Skeletal muscle tissue (tissue), 4 donors: ENCODE results near the gene RAB3A. TPM values are rescaled to one million over a fixed set of nuclear protein-coding genes. Genes with fewer than 3 reads are reported as not detected.

Experiments used
- H3K27ac ChIP-seq: one replicate; pipeline ENCODE4 v1.7.0; 2013; ENCODE audit warnings: mild to moderate bottlenecking, low read depth, low read length, inconsistent platforms
- H3K27me3 ChIP-seq, 3 donors: one replicate each; pipeline ENCODE4 v1.7.0; 2013; ENCODE audit warnings: low read length in 3 of 3; ENCODE audit not compliant: control insufficient read depth in 3 of 3, insufficient read depth in 3 of 3
- H3K36me3 ChIP-seq, 3 donors: one replicate each; pipeline ENCODE4 v1.7.0; 2013; ENCODE audit warnings: low read length in 3 of 3; ENCODE audit not compliant: control insufficient read depth in 3 of 3, insufficient read depth in 3 of 3
- H3K4me1 ChIP-seq, 3 donors: one replicate each; pipeline ENCODE4 v1.7.0; 2013; ENCODE audit warnings: low read length in 3 of 3, mild to moderate bottlenecking in 3 of 3; ENCODE audit not compliant: control insufficient read depth in 3 of 3, insufficient read depth in 3 of 3
- H3K4me3 ChIP-seq, 3 donors: one replicate each; pipeline ENCODE4 v1.7.0; 2013; ENCODE audit warnings: low read length in 3 of 3
- H3K9ac ChIP-seq, 3 donors: one replicate each; pipeline ENCODE4 v1.7.0; 2013; ENCODE audit warnings: low read length in 3 of 3, mild to moderate bottlenecking in 3 of 3, moderate library complexity in 2 of 3, low read depth in 1 of 3
- H3K9me3 ChIP-seq, 3 donors: one replicate each; pipeline ENCODE4 v1.7.0; 2013; ENCODE audit warnings: low read length in 3 of 3; ENCODE audit not compliant: control insufficient read depth in 3 of 3
- total RNA-seq: library from RNA; depleted of rRNA; stranded (reverse); fragments of >200 nt; gene quantifications from one replicate; pipeline ENCODE4 v1.2.3, GENCODE V29; 2014
- donor health status: Osteomylitis.

RAB3A gene
- total RNA-seq = 0.52 TPM

GRCh38 chr19:18203863-18204393 is at the start of gene RAB3A:
Gene RAB3A (minus strand): TSS chr19:18204042. CDS start chr19:18202740, 1,302 bp downstream.
- Histone ChIP-seq H3K9me3 (no peaks in the 10 kb centered on the region), H3K27ac (peak within 1 kb of the TSS; percentile 100), H3K4me1 (peaks cover 16 to 19% (median 16%) of the 10 kb centered on the region in 3 donors), H3K27me3 (no peaks in the 10 kb centered on the region), H3K9ac (peak within 1 kb of the TSS; percentile 93 to 98 (median 98)), H3K36me3 (peaks cover 4 to 14% (median 12%) of the 10 kb centered on the region in 3 donors), H3K4me3 (peak within 1 kb of the TSS; percentile 87 to 96 (median 95))

- Histone ChIP-seq H3K4me3 (no peak overlapping the region), H3K9ac (no peak overlapping the region), H3K4me1 (peaks cover 0 to 5% (median 0%) of the 10 kb centered on the region in 3 donors), H3K27ac (no peak overlapping the region), H3K9me3 (no peaks in the 10 kb centered on the region), H3K27me3 (peaks cover 7 to 19% (median 12%) of the 10 kb centered on the region in 3 donors), H3K36me3 (no peaks in the 10 kb centered on the region)
These were observed 49.3 kb upstream of the RAB3A start for GRCh38 chr19:18253130-18253529.

- H3K4me1 ChIP-seq = peaks cover 0 to 8% (median 0%) of the 10 kb centered on the region in 3 donors
- no peak overlapping the region for H3K4me3 ChIP-seq
- H3K27me3 ChIP-seq = peaks cover 7 to 19% (median 18%) of the 10 kb centered on the region in 3 donors
- H3K36me3 ChIP-seq = no peaks in the 10 kb centered on the region
- no peak overlapping the region for H3K27ac ChIP-seq
- H3K9me3 ChIP-seq = no peaks in the 10 kb centered on the region
- H3K9ac ChIP-seq = no peak overlapping the region
These were observed 48.5 kb upstream of the RAB3A start for GRCh38 chr19:18252370-18252717.

- H3K36me3 ChIP-seq = no peaks in the 10 kb centered on the region
- peaks cover 7 to 19% (median 18%) of the 10 kb centered on the region in 3 donors for H3K27me3 ChIP-seq
- no peak overlapping the region for H3K4me3 ChIP-seq
- no peak overlapping the region for H3K9ac ChIP-seq
- H3K9me3 ChIP-seq = no peaks in the 10 kb centered on the region
- no peak overlapping the region for H3K27ac ChIP-seq
- H3K4me1 ChIP-seq = peaks cover 0 to 5% (median 0%) of the 10 kb centered on the region in 3 donors
These were observed 47.9 kb upstream of the RAB3A start for GRCh38 chr19:18251587-18252369.

GRCh38 chr19:18249834-18250233 is 46.0 kb upstream of the RAB3A start:
- peaks cover 6 to 14% (median 12%) of the 10 kb centered on the region in 3 donors for H3K27me3 ChIP-seq
- peaks cover 0 to 5% (median 0%) of the 10 kb centered on the region in 3 donors for H3K4me1 ChIP-seq
- H3K4me3 ChIP-seq = no peak overlapping the region
- H3K9me3 ChIP-seq = no peaks in the 10 kb centered on the region
- no peak overlapping the region for H3K9ac ChIP-seq
- H3K36me3 ChIP-seq = no peaks in the 10 kb centered on the region
- no peak overlapping the region for H3K27ac ChIP-seq

- peaks cover 0 to 5% (median 0%) of the 10 kb centered on the region in 3 donors for H3K4me1 ChIP-seq
- no peak overlapping the region for H3K4me3 ChIP-seq
These were observed 41.5 kb upstream of the RAB3A start for GRCh38 chr19:18245297-18245696.

GRCh38 chr19:18239303-18239702 is 35.5 kb upstream of the RAB3A start:
- Histone ChIP-seq H3K27ac (no peak overlapping the region), H3K4me3 (no peak overlapping the region), H3K4me1 (no peaks in the 10 kb centered on the region), H3K36me3 (no peaks in the 10 kb centered on the region), H3K27me3 (peaks cover 0 to 11% (median 2%) of the 10 kb centered on the region in 3 donors), H3K9me3 (no peaks in the 10 kb centered on the region), H3K9ac (no peak overlapping the region)

More at GRCh38 chr19:18245297-18245696, 41.5 kb upstream of the RAB3A start:
- no peaks in the 10 kb centered on the region for H3K36me3 ChIP-seq
- no peak overlapping the region for H3K27ac ChIP-seq
- H3K9ac ChIP-seq = no peak overlapping the region
- no peaks in the 10 kb centered on the region for H3K9me3 ChIP-seq
- peaks cover 0 to 7% (median 0%) of the 10 kb centered on the region in 3 donors for H3K27me3 ChIP-seq

GRCh38 chr19:18234194-18234593 is 30.4 kb upstream of the RAB3A start:
- Histone ChIP-seq H3K9ac (no peak overlapping the region), H3K4me1 (peaks cover 0 to 9% (median 5%) of the 10 kb centered on the region in 3 donors), H3K27me3 (peaks cover 16 to 39% (median 22%) of the 10 kb centered on the region in 3 donors), H3K36me3 (no peaks in the 10 kb centered on the region), H3K27ac (no peak overlapping the region), H3K4me3 (no peak overlapping the region), H3K9me3 (peaks cover 0 to 8% (median 0%) of the 10 kb centered on the region in 3 donors)

- Histone ChIP-seq H3K9me3 (peaks cover 0 to 8% (median 0%) of the 10 kb centered on the region in 3 donors), H3K4me1 (peaks cover 4 to 12% (median 9%) of the 10 kb centered on the region in 3 donors), H3K27ac (no peak overlapping the region), H3K4me3 (no peak overlapping the region), H3K27me3 (peaks cover 16 to 39% (median 22%) of the 10 kb centered on the region in 3 donors), H3K9ac (no peak overlapping the region), H3K36me3 (no peaks in the 10 kb centered on the region)
These were observed 29.5 kb upstream of the RAB3A start for GRCh38 chr19:18233224-18233825.
